NCI-H1105 (cell line): ENCODE measurements around the gene ARMC12.
A peak's percentile ranks its signal among the peaks of the same experiment; 100 is the strongest.

ENCODE experiments used
- DNase-seq: peaks from one replicate; lab custom pipeline; 2025; lab: John Stamatoyannopoulos, UW

Gene ARMC12

DNA sequence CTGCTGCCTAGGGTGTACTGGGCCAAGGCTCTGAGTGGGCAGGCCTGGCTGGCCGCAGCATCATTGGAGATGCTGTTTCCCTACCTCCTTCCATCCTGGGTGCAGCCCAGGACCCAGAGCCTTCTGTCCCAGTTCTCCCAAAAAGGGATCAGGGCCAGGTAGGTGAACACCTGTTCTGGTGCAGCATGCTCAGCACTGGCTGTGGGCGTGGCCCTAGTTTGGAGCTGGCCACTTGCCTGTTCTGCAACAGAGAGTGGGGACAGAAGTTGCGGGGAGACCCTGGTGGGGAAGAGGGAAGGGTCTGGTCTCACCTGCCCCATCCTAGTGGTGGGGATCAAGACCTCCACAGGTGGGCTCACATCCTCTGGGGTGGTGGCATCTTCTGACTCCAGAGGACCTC lies 1.4 kb upstream of the ARMC12 start:
- no peak for DNase-seq

DNA sequence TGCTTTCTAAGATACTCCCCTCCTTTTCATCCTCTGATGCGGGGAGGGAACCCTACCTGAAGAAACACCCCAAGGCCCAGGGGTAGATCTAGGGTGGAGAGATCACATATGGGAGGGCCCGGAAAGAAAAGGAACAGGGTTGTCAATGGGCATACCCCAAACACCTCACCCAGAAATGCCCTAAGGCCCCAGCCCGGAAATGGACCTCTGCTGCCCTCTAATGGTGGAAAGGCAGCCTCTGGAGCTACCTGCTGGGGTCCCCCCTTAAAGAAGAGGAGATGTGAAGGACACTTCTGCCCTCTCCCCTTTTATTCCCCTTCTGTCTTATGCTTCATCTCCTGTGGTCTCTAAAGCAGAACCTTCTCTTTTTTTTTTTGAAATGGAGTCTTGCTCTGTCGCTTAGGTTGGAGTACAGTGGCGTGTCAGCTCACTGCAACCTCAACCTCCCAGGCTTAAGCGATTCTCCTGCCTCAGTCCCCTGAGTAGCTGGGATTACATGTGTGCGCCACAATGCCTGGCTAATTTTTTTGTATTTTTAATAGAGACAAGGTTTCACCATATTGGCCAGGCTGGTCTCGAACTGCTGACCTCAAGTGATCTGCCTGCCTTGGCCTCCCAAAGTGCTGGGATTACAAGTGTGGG lies 458 bp upstream of the ARMC12 start:
- peak; percentile 47 for DNase-seq

DNA sequence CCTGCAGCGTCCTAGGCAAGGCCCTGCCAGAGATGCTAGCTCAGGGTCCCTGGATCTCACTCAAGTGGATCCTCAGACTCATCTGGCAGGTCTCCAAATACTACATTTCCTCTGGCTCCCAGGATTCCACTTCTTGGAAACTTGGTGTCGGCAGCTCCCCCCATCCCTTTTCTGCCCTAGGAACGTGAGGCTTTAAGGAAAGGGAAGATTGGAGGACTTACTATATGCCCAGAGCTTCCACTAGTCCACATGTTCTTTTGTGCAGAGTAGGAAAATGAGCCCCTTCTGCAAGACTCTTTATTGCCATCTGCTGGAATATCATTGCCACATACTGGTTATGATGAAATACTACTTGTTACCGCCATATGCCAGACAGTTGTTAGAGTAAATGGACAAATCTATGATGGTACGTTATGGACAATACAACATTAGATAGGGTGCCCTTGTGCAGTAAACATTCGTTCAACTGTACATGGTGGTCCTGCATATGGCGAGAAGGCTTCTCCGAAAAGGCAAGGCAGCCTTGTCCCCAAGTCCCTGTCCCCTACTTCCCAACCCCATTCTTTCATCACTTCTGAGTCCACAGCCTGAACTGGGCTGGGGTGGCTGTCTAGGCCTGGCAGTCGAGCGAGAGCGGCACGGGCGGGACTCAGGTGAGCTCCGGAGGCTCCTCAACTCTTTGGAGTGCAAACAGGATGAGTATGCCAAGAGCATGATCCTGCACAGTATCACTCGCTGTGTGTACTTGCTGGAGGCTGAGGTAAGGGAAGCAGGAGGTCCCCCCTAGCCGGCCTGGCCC lies 780 bp downstream of the ARMC12 start:
- DNase-seq: peak; percentile 67

DNA sequence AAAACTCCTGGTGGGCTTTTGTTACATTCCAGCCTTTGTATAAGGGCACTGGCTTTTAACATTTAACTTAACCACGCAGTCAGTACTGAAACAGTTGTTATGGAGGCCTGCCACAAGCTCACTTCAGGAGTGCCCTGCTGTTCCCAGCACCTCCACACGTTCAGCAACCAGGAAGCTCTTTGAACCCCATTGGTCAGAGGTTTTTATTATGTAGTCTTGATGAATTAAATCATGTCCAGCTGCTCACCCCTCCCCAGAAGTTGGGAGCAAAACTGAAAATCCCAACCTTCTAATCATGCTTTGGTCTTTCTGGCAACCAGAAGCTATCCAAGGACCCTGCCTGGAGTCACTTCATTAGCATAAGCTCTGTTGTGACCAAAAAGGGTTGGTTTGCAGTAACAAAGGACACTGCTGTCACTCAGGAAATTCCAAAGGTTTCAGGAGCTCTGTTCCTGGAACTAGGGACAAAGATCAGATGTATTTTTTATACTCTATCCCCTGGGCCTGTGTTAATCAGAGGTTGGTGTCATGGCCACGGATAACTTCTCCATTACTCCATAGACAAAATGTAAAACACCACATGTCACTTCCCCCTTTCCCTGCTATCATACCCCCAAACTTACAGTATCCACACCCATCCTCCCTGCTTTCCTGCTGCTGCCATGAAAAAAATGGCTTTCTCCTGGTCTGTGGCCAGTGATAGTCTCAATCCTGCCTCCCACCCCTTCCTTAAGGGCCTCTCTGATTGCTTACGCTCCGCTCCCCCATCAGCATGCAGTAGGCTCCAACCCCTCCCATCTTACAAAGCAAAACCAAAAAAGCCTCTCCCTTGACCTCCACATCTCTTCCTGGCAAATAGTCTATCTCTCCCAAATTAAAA lies 3.1 kb downstream of the ARMC12 start:
- no peak for DNase-seq

DNA sequence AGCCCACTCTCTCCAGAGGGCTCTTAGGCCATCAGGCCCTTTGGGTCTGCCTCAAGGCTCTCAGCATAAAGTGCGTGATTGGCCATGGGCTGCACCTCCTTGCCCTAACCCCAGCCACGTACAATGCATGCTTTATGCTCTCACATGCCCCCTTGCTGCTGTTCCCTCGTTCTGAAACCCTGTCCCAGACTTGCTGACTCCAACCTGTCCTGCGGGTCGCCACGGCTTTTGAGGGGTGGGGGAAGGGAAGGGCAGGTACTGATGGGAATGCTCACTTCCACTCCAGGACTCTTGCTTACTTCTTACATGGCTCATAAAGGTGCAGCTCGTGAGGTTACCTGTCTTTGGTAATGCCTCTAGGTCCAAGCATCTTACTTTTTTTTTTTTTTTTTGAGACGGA lies 6.0 kb downstream of the ARMC12 start:
- DNase-seq: no peak

DNA sequence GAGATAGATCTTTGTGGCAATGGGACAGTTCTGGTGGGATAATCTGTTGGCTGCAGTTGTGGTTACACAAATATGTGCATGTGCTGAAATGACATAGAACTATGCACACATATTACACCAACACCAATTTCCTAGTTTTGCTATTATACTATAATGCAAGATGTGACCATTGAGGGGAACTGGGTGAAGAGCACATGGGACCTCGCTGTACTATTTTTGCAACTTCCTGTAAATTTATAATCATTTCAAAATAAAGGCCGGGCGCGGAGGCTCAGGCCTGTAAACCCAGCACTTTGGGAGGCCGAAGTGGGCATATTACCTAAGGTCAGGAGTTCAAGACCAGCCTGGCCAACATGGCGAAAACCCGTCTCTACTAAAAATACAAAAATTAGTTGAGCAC lies 8.7 kb downstream of the ARMC12 start:
- no peak for DNase-seq

DNA sequence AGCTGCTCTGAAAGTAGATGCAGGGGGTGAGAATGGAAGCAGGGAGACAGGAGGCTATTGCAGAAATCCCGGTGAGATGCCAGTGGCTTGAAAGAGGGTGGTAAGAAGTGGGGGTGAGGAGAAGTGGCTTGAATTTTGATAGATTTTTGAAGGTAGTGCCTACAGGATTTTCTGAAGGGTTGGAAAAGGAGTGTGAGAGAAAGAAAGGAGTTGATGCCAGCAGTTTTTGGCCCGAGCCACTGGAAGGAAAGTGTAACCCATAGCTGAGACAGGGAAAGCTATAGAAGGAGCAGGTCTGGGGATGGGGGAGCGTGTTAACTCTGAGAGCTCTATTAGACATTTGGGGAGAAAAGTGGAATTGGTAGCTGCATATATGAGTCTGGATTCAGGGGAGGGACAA lies 9.7 kb downstream of the ARMC12 start:
- DNase-seq: no peak

DNA sequence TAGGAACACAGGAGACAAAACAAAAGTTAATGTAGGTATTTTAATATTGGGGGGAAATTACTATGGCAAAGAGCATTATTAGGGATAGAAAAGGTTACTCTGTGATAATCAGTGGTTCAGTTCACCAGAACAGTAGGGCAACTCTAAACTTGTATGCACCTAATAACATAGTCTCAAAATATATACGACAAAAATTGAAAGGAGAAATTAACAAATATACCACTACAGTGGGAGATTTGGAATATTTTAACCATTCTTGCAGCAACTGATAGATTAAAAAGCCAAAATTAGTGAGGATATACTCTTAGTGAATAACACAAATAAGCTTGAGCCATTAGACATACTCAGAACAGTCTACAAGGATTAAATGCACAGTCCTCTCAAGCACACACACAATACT lies 11.0 kb downstream of the ARMC12 start:
- no peak for DNase-seq

DNA sequence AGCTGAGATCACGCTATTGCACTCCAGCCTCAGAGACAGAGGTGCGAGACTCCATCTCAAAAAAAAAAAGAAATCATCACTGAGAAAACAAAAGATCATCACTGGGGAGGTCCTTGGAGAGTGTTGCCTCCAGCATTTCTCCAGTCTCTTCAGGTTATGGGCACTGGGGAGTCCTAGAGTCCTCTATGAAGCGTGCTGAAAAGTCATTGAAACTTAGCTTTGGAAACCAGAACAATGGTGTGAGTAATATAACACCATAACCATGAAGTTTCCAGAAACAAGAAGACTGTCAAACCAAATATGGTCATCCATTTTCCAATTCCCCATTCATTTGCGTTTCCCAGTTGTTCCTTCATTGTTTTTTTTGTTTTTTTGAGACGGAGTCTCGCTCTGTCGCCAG lies 13.7 kb downstream of the ARMC12 start:
- DNase-seq: no peak

DNA sequence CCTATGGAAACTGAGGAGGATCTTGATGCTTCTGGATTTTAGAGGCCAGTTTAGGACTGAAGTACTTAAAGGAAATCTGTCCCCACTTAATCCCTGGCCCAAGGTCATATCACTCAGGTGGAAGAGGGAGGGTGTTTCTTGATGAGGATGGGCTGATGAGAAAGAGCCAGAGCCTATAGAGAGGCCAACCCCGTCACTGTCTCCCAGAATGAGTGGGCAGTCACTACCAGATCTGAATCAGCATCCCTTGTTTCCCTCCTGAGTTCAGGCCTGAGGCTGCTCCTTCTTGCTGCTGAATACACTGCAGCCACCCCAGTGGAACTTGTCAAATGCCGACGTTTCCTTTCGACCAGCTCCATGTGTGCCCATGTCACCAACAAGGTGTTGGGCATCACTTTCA lies 14.8 kb downstream of the ARMC12 start:
- DNase-seq: no peak

DNA sequence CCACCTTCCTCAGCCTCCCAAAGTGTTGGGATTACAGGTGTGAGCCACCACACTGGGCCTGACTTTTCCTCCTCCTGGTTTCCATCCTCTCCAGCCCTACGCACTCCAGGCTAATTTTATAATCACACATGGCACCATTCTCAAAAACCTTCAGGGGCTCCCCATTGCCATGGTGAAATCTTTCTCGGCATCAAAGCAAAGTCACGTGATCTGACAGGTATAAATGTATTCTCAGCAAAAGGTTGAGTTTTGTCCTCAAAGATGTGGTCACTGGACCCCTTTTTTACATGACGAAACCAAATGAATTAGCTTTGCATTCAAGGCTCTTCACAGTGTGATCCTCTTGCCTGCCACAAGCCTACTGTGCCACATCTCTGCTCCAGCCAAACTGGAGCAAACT lies 15.5 kb downstream of the ARMC12 start:
- DNase-seq: no peak

DNA sequence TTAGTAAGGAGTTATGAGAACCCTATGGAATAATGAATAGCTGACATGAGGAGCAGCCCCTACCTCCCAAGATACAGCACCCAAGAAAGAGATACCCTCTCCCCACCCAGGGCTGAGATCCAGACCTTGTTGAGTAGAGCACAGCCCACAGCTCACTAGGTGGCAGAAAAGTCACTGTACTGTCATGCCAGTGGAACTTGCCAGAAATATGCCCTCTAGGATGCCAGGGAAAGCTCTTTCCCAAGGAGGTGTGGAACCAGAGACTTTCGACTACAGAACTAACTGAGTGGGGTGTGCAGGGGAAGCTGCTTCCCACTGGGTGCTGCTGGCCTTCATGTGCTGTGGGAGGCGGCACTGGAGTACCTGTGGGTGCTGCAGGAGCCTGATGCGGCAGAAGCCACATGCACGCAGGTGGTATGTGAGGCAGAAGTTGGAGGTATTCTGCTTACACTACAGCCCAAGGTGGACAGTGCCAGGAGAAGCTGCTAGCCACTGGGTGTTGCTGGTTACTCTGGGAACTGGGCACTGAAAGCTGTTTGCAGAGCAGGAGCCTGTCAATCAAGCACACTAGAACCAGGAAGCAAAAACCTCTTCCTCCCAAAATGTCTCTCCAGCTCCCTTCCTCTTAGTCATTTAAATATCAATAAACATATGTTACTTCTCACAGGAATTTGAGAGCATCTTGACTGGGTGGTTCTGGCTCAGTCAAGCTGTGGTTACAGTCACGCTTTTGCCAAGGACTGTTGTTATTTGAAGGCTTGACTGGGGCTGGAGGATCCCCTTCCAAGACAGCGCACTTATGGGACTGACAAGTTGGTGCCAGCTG lies 17.8 kb downstream of the ARMC12 start:
- DNase-seq: no peak

DNA sequence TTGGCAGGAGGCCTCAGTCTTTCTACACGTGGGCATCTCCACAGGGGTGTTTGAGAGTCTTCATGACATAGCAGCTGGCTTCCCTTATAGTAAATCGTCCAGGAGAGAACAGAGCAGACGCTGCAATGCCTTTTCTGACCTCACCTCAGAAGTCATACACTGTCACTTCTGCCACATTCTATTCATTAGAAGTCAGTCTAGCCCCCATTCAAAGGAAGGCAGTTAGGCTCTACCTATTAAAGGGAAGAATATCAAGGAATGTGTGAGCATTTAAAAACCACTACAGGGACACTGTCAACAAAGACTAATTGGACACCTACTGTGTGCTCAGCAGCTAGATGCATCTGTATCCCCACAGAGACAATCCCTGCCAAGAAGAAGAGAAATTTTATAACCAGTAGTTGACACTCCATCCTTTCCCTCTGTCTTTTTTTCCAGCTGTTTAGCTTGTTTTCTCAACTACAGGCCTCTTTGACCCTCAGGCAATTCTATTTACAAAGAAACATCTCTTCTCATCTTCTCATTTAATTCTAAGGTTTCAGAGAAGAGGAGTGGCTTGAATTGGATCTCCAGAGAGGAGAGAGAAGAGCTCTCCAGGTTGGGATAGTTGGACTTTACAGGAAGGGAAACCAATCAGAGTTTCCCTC lies 18.6 kb downstream of the ARMC12 start:
- no peak for DNase-seq

DNA sequence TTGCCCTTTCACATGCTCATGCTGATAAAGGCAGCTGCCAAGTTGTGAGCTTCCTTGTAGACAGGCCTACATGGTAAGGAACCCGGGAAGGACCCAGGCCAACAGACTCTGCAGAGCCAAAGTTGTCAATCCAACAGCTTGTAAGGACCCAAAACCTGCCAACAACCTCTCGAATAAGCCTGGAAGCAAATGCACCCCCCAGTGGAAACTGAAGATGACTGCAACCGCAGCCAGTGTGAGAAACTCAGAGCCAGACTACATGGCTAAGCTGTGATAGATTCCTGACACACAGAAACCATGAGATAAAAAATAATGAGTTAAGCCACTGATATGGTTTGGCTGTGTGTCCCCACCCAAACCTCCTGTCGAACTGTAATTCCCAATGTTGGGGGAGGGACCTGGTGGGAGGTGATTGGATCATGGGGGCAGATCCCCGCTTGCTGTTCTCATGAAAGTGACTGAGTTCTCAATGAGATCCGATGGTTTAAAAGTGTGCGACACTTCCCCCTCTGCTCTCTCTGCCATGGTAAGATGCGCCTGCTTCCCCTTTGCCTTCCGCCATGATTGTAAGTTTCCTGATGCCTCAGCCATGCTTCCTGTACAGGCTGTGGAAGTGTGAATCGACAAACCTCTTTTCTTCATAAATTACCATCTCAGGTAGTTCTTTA lies 20.8 kb downstream of the ARMC12 start:
- no peak for DNase-seq

DNA sequence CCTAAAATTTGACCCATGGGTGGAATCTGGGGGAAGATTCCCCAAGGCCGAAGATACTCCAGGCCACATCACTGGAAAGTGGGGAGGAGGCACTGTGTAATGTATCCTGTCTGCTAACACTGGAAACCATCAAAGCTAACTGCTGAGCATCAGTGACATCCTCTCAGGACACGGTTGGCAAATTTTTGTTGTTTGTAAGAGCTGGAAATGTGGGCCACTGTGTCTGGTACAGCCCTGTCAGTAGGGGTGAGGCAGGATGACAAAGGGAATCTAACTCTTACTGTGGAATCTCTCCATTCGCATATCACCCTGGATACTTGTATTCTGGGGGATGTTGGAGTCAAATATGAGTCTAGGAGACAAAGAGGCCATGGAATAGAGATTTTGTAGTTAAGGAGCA lies 22.6 kb downstream of the ARMC12 start:
- DNase-seq: no peak

DNA sequence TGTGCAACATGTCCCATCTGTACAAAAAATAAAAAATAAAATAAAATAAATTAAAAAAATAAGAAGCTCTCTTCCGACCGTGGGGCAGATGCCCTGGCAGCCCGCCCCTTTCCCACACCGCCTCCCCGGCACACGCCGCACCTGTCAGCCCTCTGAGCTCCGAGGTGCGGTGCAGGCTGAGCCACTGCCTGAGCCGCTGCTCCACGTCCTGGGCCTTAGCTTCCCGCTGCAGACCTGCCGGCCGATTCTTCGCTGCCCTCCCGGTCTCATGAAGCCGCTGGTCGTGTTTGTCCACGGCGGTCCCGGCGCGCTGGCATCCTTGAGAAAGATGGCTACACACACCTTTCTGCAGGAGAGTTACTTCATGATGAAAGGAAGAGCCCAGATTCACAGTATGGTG lies 28.9 kb downstream of the ARMC12 start:
- DNase-seq: no peak

DNA sequence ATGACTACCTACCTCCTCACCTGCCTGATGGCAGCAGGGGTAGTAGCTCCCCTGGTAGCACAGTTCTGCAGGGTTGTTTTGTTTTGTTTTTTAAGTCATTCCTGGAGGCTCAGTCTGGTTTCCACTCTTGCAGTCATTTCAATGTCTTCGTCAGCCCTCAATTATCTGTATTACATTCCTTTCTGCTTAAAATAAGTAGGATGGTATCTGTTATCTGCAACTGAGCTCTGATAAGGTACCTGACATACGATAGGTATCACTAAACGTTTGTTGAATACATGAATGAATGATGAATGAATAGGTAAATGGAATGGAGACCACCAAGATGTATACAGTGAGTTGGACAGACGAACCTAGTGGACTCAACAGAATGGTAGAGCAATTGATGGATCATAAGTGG lies 32.4 kb downstream of the ARMC12 start:
- no peak for DNase-seq

DNA sequence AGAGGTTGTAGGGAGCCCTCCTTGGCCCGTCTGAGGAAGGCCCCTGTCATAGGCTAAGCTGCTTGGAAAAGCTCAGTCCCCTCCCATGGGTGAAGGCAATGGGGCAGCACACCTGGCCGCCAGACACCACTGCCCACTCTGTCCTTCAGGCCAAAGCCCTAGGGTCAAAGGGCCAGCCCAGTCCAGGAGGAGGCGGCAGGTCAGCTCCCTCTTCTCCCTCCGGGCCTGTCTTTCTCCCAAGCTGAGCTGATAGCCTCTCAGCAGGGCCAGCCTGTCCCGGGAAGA lies 34.5 kb downstream of the ARMC12 start:
- DNase-seq: no peak

DNA sequence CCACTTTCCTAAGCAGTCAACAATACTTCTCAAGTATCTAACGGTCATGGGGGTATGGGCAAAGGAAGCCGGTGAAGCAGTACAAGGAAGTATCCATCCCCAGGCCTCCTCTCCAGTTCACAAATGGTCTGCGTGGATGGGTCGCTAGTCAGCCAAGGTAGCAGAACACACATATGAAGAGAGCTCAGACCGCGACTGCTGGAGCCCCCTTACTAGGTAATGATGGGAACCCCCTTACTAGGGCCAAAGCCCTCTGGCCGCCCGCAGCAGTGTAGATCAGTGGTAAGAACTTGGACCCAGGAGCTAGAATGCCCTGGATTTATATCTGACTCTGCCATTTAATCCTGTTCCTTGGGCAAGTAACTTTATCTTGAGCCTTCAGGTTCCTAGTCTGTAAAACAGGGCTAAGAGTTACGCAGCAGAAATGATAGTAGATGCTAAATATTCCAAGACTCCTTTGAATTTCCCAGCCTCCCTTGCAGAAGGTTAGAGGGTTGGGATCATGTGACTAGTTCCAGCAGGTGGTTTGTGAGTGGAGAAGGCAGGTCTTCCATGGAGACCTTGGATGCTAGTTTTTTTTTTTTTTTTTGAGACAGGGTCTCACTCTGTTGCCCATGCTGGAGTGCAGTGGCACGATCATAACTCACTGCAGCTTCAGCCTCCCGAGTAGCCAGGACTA lies 37.4 kb downstream of the ARMC12 start:
- no peak for DNase-seq

DNA sequence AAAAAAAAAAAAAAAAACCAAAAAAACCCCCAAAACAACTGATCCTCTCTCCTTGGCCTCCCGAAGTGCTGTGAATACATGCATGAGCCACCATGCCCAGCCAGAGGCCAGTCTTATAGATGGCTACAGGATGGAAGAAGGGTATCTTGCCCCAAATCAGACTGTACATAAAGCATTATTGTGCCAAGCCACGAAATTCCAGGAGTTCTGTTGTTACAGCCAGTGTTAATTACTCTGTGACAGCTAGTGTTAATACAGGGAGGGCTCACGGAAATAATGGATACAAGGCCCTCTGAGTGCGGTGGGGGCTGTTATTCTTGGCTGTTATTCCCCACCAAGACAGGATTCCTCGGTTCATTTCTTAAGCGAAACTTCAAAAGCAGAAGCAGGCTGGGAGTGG lies 38.2 kb downstream of the ARMC12 start:
- DNase-seq: no peak
